ENCODE results near the gene PLAAT3. TPM values are rescaled to one million over a fixed set of nuclear protein-coding genes. Genes with fewer than 3 reads are reported as not detected.

The PLAAT3 gene
- total and polyA plus RNA-seq, 4 donors: 13.4 to 90.1 (median 54.3) TPM

GRCh38 chr11:63560506-63561180, 53.6 kb downstream of the PLAAT3 start:
- H3K9ac ChIP-seq (ENCODE audit: low read depth in 1 of 2, low read length in 2 of 2): no peak overlapping the region
- 76% methylated on average over 7 of the region's 7 CpGs for WGBS
- no peak for DNase-seq (ENCODE audit: low spot score)

More at GRCh38 chr11:63560506-63561180, 53.6 kb downstream of the PLAAT3 start:
- Histone ChIP-seq H3K27me3 (ENCODE audit: control insufficient read depth in 4 of 4, insufficient read depth in 4 of 4, low read length in 3 of 4) (no peaks in the 10 kb centered on the region), H3K36me3 (ENCODE audit: control insufficient read depth in 4 of 4, insufficient read depth in 3 of 4, low read depth in 1 of 4, low read length in 3 of 4) (no peaks in the 10 kb centered on the region), H3K4me3 (ENCODE audit: low read depth in 1 of 3, low read length in 3 of 3) (no peak overlapping the region), H3K4me1 (ENCODE audit: control insufficient read depth in 4 of 4, insufficient read depth in 4 of 4, low read length in 3 of 4) (peaks cover 0 to 6% (median 4%) of the 10 kb centered on the region in 4 donors), H3K9me3 (ENCODE audit: control insufficient read depth in 4 of 4, low read length in 3 of 4) (no peaks in the 10 kb centered on the region), H3K27ac (ENCODE audit: low read depth in 1 of 2, low read length in 2 of 2) (no peak overlapping the region)
- TF ChIP-seq RXRA (IDR thresholded peaks at IDR 0.05) (no peak), MAX (IDR thresholded peaks at IDR 0.05) (no peak), FOXA1 (IDR thresholded peaks at IDR 0.05) (no peak), YY1 (IDR thresholded peaks at IDR 0.05) (no peak), EGR1 (IDR thresholded peaks at IDR 0.05; ENCODE audit: low read depth in 2 of 2) (no peak), CTCF (IDR thresholded peaks at IDR 0.05; ENCODE audit: low read depth, low read length, missing input control) (no peak), REST (IDR thresholded peaks at IDR 0.05) (no peak), HNF4G (IDR thresholded peaks at IDR 0.05) (no peak), JUND (IDR thresholded peaks at IDR 0.05) (no peak), RAD21 (IDR thresholded peaks at IDR 0.05) (no peak), NR2F2 (IDR thresholded peaks at IDR 0.05) (no peak), SP1 (IDR thresholded peaks at IDR 0.05) (no peak), ZBTB33 (IDR thresholded peaks at IDR 0.05) (no peak), FOXA2 (IDR thresholded peaks at IDR 0.05) (no peak), TAF1 (conservative IDR thresholded peaks at IDR 0.05) (no peak), ATF3 (IDR thresholded peaks at IDR 0.05) (no peak), GABPA (IDR thresholded peaks at IDR 0.05 in 1 of 2, conservative IDR thresholded peaks at IDR 0.05 in 1 of 2) (no peak), HNF4A (conservative IDR thresholded peaks at IDR 0.05) (no peak)

All from liver (tissue), 9 donors.